ENCODE measurements around the gene TDRD15. TPM values are rescaled to one million over a fixed set of nuclear protein-coding genes. Genes with fewer than 3 reads are reported as not detected.
A peak's percentile ranks its signal among the peaks of the same experiment; 100 is the strongest.
"Not testable (repeated sequence)": the region's sequence is repeated elsewhere in the genome, so short reads cannot be mapped to it uniquely, and the experiment has no call there.

The TDRD15 gene
- polyA plus RNA-seq (2013, experiment 1 of 2; ENCODE audit: insufficient read length): not detected
- polyA plus RNA-seq (2013, experiment 2 of 2; ENCODE audit: insufficient read length): not detected

DNA sequence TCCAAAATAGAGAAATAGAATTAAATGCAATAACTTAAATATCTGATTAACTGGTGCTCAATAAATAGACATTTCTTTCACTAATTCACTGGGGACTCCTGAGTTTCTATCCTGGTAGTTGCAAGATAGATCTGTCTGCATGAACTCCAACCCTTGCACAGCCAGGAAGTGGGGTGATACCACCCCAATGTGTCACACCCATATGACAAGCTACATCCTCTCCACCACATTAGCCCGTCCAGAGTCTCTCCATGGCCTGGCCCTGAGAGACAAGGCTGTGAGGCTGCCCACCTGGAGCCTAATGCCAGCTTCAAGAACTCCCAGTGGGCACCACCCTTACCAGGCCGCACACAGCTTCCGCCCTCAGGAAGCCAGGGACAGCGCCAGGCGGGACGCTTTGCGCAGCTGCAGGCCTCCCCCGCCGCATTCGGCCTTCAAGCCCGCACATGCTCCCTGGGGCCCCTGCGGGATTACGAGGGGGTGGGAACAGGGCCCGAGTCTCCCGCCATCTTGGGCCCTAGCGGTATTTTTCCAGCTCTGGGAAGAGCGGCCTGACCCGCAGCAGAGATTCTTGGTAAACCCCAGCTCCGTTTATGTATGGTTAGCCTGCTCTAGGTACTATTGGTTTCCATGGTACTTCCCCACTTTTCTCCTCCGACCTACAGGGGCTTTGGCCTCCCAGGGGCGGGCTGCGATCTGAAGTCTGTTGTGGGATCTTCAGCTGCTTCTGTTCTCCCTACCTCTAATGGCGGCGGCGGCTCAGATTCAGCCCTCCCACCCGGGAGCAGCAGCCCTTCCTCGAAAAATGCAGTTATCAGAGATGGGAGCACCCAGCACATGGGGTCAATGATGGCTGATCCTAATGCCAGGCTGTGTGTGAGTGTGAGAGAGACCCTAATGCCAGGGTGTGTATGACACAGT, at the start of gene TDRD15:
Gene TDRD15, plus strand, starts transcription at position 496 of the 921 bp plus-strand sequence. CDS start 13,500 bp downstream, outside the sequence.
- DNase-seq: no peak

DNA sequence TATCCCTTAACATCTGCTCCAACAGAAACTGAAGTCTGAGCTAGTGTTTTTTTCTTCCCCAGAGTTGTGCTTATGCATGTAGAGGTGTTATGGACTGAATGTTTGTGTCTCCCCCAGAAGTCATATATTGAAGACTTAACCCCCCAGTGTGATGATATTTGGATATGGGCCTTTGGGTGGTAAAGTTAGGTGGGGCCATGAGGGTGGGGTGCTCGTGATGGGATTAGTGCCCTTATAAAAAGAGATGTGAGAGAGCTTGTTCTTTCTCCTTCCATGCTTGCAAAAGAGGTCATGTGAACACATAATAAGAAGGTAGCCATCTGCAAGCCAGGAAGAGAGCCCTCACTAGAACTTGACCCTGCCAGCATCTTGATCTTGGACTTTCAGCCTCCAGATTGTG, 45.5 kb upstream of the TDRD15 start:
- no peak for DNase-seq

DNA sequence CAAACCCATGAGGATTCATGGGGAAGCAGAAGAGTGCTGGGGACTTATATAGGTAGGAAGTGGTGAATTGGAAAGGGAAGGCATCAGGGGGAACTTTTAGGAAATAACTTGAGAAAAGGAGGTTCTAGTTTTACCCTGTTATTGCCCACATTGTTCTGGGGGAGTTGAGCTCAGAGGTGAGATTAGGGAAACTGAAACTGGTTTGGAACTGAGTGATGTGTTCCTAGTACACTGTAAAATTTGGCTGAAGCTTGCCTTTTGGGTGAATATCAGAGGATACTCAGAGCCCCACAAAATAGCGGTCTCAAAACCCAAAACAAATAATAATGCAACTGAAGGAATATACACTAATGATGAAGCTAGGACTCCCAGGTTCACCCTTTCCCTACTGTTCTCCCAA, 40.3 kb upstream of the TDRD15 start:
- DNase-seq: no peak

DNA sequence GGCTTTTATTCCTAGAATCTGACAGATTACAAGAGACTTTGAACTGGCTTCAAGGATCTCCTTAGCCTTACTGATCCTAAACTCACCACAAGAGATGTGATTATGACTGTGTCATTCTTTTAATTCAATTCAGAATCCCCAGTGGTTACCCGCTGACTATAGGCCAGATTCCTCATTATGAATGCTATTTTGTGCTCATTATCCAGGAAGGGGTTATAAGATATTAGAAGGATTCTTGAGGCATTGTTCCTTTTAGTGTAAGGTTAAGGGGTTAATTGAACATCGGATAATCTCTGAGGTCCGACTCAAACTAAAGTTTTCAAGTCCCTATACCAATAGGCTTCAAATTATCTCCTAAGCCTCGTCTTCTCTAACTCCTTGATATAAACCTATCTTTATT, 39.4 kb upstream of the TDRD15 start:
- DNase-seq: no peak

DNA sequence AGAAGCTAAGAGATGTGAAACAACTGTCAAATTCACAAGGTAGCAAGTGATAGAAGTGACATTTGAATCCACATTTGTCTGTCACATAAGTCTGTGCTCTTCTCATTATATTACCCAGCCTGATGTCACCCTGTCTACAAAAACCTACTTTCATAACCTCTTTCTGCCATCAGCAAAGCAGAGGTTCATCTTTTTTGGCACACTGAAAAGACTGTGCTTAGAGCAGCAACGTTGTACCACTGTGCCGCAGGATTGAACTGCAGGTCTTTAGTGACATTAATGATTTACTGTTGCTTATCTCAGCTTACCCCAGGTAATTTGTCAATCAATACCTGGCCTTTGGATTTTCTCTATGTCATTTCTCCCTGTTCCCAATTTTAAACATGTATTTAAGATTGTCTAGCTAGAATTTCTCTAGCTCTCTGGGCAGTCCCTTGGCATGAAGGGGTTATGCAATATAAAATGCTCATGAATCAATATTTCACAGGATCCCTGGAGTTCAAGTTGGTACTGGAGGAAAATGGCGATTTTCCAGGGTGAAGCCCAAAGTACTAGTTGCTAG, 31.4 kb upstream of the TDRD15 start:
- no peak for DNase-seq

DNA sequence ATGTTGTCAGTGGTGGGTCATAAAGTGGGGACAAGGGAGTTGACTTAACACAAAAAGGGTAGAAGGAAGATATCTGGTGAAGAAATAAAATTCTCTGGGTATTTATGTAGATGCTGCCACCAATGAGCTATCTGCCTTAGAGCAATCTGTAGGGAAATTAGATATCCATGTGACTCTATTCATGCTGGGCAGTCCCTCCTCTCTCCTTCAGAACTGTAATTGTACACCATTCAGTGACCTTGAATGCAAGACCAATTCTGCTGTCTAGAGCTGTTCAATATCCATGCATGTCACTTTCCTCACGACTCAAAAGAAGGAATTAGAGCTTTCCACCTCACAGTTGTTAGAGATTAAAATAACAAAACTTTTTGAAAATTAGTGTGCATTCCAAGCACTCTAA, 28.6 kb upstream of the TDRD15 start:
- no peak for DNase-seq

DNA sequence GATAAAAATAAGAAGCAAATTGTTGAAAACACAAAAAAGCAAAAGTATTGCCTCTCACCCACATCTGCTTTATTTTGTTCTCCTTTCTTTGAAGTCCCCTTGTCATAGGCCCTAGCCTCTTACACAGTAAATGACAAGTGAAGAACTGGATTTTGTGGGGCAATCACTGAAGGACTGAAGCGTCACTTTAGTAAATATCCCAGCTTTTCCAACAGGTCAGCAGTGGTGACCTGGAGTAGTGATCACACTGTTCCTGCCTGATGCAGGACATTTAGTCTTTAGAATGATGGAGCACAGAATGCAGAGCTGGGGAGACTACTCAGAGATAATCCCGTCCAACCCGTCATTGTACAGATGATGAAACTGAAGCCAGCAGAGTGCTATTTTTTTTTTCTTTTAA, 28.1 kb upstream of the TDRD15 start:
- DNase-seq: no peak

DNA sequence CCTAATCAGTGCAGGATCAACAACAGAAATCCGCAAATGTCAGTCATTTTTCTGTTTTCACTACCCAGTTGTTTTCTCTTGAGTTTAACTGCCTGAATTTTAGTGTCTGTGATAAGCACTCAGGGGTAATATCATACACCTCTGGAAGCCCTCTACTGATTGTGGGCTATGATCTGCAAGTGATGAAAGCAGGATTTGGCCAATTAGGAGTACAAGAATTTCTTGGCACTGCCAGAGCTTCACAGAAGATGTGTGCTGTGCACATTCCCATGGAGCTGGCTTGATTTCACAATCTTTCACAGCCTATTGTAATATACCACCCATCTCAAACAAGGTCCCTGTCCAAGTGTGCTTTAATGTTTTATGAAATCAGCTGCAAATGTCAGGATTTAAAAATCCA, 27.3 kb upstream of the TDRD15 start:
- DNase-seq: no peak

DNA sequence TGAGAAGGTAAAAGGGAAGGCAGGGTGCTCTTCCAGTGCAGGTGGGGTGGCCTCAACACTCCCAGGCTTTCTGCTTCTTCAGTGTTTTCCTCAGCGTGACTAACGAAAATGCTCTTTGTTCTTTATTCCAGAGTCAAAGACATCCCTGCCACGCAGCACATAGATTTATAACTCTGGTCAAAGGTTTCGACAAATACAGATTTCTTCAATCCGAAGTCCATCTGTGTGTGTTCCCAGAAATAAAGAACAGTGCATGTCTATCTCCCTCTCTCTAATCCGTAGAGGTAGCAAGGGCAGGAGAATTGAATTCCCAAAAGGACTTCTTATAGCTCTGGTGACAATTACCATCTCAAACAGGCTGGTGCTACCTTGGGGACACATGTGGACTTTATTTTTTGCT, 26.4 kb upstream of the TDRD15 start:
- no peak for DNase-seq

DNA sequence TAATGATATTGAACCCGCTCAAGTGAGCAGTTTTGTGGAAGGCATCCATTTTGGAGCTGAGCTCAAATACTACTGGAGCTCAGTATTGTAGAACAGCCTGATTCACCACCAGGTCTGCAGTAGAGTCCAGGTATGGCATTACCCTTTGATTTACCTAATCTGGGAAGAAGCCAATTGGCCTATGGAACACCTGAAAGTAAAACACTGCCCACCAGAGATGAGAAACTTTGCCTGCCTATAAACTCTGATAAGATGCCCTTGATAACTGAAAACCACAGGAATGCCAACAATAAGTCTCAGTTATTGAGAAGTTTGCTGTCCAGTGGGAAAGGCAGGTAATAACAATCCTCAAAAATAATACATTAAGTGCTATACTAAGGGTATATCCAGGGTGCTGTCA, 25.5 kb upstream of the TDRD15 start:
- DNase-seq: no peak

DNA sequence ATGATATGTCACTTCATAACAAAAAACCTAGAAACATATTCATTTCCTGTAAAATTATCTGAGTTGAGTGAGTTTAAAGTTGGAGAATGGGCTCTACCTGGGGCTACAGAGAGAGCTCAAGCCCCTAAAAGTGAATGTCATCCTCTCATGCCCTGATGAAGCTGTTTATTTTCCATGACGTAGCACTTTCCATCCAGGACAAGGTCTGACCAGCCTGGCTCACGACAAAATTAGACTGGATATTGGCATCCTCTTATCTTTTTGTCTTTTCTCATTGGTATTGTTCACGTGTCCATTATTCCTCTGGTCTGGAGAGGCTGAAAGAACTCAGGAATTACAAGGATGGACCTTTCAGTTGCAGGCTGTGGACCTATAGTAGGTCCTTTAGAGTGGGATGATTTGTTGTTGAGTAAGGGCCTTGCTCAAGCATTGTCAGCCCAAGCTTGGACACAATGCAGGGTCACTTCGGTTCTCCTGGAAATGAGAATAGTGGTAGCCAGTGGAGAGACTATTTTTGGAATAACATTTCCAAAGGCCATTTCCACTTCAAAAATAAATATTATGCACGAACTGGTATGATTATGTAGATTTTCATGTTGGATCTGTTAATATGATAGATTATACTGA, 24.4 kb upstream of the TDRD15 start:
- DNase-seq: no peak

DNA sequence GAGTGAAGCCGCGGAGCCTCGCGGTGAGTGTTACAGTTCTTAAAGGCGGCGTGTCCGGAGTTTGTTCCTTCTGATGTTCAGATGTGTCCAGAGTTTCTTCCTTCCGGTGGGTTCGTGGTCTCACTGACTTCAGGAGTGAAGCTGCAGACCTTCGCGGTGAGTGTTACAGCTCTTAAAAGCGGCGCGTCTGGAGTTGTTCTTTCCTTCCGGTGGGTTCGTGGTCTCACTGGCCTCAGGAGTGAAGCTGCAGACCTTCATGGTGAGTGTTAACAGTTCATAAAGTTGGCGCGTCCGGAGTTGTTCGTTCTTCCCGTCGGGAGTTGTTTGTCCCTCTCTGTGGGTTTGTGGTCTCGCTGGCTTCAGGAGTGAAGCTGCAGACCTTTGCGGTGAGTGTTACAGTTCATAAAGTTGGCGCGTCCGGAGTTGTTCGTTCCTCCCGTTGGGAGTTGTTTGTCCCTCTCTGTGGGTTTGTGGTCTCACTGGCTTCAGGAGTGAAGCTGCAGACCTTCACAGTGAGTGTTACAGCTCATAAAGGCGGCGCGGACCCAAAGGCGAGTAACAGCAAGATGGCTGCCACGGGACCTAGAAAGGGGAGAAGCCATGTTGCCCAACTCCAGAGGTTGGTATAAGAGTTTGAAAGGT, 22.1 kb upstream of the TDRD15 start:
- not testable (repeated sequence) for DNase-seq

DNA sequence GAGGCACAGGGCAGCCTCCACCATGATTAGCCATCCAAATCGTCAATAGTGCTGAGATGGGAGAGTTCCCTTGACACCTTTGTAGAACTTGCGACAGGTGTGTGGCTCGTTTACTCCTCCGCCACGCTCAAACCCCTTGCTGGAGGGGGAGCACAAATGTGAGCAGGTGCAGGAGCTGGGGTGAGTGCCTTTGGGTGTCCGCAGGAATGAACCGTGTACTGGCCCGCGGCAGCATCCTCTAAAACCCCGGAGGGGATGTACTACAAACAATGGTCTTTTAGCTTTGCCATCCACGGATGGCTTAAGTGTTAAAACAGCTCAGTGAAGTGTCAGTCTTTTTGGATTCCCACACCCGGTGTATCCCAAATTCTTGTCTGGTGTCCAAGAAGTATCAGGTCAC, 21.4 kb upstream of the TDRD15 start:
- no peak for DNase-seq

DNA sequence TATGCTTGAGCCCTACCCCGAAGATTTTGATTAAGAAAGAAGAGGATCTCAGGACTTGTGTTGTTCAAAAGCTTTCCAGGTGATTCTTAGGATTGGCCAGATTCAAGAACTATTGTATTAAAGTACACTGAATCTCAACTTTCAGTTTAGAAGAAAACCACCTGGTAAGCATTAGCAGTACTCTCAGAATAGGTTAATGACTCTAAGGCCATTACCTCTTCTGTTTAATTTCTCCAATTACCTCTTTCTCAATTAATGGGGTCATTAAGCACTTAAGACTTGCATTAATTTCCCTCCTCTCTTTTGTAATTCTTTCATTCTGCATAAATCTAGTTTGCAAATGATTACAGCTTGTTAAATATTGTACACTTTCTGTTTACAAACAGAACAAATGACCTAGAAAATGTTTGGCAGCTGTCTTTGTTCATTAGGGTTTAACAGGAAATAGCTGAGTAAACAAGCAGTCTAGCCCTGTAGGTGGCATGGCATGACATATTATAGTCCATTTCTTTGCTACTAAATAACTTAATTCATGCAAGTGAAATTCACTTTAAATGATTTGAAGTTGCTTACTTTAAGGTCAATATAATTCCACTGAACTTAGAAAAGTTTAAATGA, 20.4 kb upstream of the TDRD15 start:
- no peak for DNase-seq

DNA sequence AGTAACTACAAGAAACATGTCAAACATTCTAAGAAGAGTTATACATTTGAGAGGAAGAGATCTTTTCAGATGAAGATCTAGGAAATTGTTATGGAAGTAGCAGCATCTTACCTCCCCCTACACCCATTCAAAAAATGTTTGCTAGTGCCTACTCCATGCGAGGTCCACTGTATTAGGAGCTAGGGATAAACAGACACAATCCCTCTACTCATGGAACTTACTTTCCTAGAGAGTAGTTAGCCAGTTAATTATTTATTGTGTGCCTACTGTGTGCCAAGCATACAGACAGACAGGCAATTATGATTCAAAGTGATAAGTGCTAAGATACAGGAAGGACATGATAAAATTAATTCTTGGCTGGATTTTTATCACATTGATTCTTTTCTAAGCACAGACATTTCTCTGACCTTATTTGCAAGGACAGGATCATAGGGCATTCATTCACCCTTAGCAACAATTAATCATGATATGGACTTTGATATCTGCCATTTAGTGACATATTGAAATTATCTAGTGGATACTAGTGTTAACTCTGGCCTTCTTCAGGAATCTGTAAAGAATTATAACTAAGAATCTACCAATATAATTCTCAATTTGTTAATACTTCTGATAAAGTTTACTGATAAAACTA, 19.6 kb upstream of the TDRD15 start:
- no peak for DNase-seq

DNA sequence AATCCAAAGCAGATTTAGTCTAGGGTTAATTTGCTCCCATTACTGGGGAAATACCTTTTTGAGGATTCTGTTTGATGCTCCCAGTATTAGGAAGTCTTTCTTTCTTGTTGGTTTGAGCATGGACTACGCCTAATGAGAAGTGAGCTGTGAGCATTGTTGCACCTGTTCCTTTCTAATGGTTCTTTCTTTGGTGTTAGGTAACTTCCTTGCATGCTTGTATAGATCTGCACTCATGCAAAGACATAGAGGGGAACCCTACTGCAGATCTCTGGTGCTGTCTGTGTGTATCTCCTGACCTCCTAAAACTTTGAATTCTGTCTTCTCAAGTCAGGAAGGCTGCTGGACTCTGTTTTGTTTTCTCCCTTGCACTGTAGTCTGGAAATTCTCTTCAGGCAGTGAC, 12.8 kb upstream of the TDRD15 start:
- no peak for DNase-seq

DNA sequence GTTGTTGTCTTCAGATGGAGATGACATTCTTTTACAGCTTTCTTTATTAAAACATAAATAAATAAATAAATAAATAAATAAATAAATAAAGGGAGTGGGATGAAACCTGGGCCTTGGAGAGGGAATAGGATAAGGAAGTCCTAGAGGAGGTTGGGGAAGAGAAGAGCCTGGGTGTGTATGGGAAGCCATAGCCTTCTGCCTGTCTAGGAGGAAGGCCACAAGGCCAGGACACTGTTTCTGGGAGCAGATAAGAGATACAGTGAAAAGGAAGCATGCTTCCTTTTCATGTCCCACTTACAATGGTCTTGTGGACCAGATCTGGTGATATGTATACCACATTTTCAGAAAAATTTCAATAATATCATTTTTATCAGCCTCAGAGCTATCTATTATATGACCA, 6.1 kb upstream of the TDRD15 start:
- DNase-seq: no peak

DNA sequence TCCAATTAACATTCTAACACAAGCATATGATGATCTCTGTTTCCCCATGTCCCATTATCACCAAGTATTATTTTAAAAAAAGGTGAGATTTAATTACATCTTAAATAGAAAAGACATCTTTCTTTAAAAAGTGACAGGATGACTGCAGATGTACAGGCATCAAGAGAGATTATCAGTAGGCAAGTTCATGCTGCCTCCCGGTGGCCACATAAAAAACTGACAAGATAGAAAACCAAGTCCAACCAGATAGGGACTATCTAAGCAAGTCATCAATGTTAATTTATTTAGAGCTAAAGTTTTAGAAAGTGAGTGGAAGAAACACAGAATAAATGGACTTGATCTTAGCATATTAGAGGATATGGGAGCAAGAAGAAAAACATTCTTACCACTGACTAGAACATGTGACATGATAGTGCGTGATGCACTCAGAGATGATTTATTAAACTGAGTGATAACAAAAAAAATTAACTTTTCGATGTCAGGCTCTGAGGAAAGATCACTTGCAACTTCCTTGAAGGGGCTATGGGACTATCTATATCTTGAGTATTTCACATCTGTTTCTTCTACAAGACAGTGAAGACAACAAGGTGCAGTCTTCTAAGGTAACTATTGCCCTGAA, 5.4 kb upstream of the TDRD15 start:
- peak; percentile 17 for DNase-seq

DNA sequence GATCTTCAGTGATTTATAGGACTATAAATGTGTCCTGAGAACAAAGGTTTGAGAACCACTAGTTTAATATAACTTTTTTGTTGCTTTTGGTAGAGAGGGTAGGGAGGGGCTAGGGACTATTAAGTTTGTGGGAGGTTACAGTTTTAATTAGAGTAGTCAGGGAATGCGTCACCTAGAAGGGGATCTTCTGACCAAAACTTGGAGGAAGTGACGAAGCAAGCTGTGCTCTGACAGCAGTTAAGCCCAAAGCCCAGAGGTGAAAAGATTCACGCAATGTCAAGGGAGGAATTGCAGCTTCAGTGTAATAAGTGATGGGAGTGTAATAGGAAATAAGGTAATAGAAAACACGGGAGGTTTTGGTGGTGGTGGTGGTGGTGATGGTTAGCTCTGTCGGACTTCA, 8.1 kb downstream of the TDRD15 start:
- no peak for DNase-seq

DNA sequence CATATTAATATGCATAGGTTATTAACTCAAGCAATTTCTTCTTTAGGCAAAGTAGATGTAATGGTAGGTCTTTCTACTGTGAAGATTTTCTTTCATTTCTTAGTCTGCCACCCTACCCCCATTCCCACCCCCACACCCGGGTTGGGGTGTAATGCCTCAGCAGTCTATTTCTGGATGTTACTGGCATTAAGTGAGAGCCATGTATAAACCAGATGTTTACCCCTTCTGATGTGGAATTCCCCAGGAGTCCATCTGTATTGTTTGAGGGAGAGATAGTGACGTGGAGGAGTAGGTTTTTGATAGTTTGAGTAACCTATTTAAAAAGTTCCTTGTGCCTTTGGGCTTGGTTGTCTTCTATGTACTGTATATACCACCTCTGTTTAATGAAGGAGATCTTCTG, 11.8 kb downstream of the TDRD15 start:
- no peak for DNase-seq

DNA sequence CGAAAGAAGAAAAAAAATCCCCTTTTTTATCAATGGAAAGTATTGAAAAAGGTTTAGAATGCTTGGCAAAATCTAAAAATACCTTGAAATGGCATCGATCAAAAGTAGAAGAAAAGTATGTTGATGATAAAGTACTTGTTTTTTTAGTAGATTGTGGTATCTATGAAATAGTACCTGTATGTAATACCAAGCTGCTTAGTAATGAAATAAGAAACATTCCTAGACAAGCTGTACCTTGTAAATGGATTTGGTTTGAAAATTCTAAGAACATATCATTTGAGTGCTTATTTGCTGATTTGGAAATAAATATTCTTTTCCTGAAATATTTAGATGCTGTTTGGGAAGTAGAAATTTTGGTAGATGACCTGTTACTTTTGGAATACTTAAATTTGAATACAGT, 18.4 kb downstream of the TDRD15 start:
- no peak for DNase-seq

DNA sequence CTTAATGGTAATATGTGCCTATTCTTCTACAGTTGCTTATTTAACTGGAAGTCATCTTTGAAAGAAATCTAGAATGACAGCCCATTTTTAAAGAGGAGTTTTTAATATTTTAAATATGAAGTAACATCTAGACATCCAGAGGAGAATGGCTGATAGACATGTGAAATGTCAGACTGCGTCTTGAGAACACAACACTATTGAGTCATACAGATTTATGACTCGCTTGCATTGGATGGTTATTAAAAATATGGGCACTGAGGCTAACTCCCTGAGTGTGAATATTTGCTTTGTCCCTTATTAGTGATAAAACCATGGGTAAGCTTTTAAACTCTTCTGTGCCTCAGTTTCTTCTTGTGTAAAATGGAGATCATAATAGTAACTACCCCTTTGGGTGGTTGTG, 22.9 kb downstream of the TDRD15 start:
- DNase-seq: no peak

Data from fibroblast of skin of abdomen (primary cell).